ENCODE data around the gene COL6A5.
"Not testable (repeated sequence)": the region's sequence is repeated elsewhere in the genome, so short reads cannot be mapped to it uniquely, and the experiment has no call there.

COL6A5 gene

DNA sequence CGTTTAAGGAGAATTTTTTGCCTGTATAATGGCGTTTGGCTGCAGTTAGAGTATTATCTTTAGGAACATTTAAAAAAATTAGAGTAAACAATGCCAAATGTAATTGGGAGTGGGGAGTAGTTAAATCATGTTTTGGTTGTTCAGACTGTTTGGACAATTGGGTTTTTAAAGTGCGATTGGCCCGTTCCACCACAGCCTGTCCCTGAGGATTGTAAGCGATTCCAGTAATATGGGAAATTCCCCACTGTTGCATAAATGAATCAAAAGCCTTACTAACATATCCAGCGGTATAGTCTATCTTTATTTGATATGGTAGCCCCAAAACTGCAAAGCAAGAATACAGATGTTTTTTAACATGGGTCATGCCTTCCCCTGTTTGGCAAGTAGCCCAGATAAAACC lies 101.4 kb downstream of the COL6A5 start:
- DNase-seq: not testable (repeated sequence)

DNA sequence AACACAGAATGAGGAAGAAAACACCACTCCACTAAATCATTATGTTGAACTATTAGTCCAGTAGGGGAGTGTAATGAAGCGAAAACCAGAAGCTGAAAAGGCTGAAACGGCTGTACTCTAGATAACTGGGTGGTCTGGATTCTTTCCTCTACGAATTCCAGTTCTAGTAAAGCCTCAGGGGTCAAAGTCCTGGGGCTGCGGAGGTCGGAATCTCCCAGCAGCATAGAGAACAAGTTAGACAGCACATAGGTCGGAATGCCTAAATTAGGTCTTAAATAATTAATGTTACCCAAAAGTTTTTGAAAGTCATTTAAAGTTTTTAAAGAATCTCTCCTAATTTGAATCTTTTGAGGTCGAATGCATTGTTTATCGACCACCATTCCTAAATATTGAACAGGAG lies 102.7 kb downstream of the COL6A5 start:
- not testable (repeated sequence) for DNase-seq

DNA sequence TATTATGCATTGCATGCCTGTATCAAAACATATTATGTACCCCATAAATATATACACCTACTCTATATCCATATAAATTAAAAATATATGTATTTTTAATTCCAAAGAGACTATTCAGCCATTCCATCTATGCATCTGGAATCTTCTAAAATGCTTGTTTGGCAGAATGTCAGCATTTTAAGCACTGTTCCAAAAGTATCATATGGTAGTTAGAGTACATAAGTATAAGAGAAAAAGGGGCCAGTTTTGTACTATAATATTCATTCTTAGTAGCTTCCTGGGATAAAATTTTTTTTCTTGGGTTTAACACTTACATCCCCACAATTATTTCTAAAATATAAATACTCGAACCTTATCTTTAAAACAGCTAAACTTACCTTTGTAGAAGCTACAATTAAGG lies 111.1 kb downstream of the COL6A5 start:
- DNase-seq: no peak

DNA sequence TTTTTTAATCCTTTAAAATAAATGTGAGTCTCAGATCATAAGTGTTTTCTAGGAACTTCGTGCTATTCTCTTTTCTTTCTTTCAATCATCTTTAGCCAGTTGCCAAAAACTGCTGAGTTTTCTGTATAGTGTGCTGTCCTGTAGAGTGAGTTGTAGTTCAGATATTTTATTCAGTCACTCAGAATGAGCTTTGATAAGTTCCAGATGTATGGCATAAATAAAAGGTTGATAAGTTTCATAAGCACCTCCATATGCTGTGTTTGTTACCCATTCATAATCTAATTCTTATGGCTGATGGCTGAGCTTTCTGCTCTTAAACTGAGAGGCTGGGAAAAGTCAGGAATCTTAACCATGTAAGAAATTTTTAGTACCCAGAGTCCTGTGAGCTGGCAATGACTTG lies 112.2 kb downstream of the COL6A5 start:
- no peak for DNase-seq

DNA sequence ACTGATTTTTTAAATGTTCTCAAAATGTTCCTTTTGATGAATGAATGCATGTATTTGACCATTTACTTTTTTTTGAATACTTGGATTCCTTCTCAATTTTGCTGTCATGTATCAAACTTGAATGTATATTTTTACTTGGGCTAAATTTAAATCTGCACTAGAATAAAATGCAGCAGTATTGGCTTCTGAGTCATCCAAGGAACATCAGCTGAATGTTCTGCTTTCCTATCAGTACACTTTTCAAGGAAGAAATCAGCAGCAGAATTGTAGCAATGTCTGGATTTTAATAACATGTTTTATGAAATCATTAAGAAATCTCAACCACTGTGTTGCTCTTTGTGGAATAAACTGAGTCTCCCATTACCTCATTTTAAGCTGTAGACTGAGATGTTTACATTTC lies 114.5 kb downstream of the COL6A5 start:
- no peak for DNase-seq

DNA sequence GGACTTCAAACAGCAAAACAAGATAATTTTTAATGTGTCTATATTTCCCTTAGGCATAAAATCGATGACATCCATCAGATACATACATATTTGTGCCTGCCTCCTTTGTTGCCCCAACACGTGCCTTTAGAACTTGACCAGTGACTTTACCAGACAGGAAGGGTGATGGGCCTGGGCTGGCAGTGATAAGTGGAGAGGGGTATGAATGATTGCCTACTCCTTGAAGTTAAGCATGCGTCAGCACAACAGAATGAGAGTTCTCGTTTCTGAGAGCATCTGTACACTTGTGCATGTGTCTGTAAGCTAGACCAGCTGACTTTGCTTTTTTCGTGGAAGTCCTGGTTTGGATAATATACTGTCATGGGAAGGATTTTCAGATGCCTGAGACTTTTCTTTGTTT lies 116.6 kb downstream of the COL6A5 start:
- no peak for DNase-seq

DNA sequence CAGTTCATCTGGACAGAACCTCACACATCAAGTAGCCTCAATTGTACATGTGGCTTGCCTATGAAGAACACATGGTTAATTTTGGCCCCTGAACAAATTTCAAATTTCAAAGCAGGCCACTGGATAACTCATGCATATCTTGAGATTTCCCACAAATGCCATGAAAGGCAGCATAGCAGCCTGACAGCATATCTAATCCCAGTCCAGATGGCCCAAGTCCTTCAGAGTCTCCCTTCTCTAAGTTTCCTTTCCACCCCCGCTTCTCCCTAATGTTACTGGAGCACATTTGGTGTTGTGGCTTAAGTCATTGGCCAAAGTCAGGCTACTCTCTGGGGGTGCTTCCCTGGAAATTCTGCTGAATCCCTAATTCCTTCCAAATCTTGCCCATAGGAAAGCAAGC lies 117.7 kb downstream of the COL6A5 start:
- DNase-seq: no peak

DNA sequence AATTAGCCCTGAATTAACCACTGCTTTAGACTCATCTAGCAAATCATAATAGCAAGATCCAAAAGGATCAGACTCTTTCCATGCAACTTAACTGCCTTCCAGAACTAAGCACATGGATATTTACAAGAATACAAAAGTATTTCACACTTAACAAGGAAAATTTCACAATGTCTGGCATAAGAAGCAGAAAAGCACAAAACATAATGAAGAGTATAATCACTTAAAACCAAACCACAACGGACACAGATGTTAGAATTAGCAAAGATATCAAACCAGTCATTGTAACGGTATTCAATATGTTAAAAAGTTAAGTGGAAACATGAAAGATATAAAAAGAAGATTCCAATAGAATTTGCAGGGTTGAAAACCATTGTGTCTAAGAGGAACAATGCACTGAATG lies 120.0 kb downstream of the COL6A5 start:
- DNase-seq: no peak

DNA sequence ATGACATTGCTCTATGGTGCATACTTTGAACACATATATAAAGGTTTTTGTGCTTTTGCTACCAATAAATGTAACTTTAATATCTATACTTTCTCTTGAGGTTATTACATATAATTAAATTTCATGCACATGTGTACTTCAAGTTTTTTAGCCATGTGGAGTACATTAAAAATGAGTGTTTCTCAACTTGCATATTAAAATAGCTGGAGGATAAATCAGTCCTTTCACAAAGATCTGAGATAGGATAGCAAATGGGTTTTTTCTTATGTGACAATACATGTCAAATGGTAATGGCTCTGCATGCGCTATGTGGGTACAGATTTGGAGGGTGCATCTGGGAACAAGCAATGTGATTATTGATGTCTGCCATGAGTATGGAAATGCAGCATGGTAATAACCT lies 122.8 kb downstream of the COL6A5 start:
- DNase-seq: no peak

DNA sequence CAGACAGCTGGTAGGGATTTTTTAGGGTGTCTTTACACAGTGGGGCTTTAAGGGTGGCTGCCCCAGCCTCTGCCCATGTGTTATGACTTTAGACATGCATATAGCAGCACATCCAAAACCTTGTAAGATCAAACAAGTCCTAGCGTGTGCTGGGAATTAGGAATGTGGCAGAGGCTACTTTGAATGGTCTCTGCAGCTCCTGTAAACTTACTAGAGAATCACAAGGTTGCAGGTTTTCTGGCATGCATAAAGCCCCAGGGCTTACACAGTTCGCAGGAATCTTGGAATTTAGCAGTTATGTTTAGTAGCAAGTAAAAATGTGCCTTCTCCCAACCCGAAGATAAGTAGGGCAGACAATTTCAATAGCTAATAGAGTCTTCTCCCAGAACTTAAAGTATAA lies 124.7 kb downstream of the COL6A5 start:
- no peak for DNase-seq

DNA sequence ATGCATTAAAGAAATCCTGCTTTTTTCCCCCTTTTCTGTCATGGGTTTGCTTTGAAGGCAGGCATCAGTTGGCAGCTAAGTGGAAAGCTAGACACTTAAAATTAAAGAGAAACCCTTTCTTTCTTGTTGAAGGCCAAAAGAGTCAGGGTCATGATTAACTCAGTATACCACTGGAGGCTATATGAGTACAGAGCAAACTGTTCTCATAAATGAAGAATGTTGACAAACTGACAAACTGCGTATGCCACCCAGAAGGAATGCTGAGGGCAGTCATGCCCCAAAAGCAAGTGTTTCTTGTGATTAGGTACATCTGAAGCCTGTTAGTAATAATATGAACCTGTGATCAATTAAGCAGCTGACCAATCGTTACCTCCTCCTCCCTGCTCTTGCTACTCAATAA lies 127.9 kb downstream of the COL6A5 start:
- DNase-seq: no peak

DNA sequence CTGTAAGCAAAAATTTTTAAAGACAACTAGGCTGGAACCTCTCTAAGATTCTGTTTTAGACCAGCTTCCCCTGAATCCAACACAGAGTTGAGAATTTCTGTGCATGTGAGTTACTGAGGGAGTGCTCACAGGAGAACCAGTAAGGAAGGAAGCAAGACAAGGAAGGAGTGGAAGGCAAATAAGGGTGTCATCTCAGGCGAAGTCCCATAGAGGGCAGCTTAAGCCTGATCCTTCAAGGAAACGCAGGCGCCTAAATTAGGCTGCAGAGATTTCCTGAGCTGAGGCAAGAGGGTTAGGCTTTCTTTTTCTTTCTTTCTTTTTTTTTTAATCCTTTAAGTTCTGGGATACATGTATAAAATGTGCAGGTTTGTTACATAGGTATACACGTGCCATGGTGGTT lies 135.3 kb downstream of the COL6A5 start:
- no peak for DNase-seq

DNA sequence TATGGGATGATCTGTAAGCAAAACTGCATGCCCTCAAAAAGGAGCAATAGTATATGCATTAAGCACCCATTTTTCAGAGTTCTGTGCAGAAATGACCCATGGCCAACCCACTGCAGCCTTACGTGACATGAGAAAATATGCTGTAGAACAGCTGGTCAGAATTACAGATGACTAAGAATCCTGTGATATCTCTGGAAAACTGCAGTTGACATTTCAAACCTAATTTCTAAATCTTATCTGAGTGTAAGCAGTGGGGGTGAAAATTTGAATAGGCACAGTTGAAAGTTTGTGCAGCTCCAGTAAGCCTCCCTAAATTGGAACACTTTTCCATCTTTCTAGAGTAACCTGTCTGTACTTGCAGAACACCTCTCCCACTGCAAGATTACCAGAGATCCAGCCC lies 142.8 kb downstream of the COL6A5 start:
- DNase-seq: no peak

DNA sequence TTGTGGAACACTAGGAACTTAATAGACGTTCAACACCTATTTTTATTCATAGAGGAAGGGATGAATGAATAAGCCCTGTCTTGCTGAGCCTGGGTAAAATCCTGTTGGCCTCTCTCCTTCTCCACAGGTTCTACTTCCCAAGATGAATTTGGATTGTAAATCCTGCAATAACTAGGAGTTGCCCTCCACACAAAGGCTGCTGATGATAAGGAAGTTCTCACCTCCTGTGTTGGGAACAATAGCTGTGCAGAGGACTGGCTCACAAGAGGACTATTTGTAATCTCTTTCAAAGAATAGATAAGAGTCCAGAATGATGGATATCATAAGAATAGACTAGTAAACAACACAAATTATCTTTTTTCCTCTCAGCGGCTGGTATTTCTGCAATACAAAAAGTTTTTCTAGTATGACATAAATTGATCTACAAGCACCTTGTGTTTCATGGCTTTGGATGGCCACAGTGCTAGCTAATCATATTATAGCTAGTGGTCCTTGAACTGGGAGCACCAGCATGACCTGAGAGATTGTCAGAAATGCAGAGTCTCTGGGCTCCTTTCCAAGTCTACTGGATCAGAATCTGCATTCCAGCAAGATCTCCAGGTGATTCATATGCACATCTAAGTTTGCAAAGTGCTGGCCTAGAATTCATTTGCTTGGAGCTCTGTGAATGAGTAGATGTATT lies 143.4 kb downstream of the COL6A5 start:
- no peak for DNase-seq

DNA sequence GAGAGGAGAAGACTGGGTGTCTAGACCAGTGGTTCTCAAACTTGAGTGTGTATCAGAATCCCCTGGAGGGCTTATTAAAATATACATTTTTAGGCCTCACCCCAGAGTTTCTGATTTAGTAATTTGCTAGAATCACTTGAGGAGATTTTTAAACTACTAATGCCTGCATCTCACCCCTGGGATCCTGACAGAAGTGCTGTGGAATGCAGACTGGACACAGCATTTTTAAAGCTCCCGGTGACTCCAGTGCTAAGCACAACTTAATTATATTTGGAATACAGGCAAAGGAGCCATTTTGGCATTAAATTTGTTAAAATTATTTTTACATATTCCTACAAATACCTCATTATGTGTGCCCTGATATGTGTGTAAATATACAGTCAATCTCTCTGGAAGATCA lies 144.8 kb downstream of the COL6A5 start:
- DNase-seq: no peak

DNA sequence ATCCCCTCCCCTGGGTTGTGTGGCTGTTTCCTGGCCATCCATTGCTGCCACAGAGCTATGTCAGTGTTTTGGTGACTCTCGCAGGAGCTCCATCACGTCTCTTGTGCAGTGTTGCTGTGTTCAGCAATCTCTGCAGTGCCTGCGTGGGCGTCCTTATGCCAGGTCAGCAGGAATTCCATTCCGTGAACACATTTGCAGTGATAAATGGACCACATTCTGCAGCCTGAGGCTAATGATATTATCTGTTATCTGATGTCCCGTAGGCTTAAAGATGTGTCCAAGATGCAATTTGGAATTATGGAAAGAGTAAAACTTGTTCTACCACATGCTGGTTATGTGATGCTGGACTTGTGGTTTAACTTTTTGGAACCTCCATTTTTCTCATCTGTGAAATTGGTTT lies 146.0 kb downstream of the COL6A5 start:
- no peak for DNase-seq

DNA sequence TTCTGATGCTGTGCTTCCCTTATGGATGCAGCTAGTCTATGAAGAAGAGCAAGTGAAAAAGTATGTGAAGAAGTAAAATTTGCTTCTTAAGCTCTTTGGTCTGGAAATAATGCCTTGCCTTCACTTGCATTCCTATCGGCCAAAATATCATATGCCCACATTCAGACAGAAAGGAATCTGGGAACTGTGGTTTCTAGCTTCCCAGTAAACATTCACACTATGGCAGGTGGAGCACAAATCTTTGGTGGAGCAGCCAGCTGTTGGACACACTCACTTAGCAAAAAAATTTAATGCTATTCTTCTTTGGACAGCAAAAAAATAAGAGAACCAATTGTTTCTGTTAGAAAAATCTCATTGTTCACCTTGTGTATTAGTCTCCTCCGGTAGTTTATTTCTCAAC lies 159.2 kb downstream of the COL6A5 start:
- DNase-seq: no peak

DNA sequence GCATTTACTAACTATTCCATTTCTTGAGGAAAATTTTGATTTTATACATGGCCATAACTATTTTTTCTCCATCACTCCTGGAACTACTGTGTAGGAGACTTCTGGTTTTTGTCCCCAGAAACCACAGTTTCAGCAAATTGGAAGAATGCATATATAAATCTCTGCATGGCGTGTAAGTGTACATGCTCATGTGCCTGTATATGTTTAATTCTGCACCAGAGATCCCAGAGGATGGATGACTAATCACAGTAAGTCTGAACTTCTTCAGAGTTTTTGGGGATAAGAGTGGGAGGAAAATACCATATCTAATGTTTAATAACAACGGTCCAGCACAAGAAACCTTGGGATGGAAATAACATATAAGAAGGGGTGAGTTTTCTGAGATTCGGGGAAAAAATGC lies 160.6 kb downstream of the COL6A5 start:
- no peak for DNase-seq

DNA sequence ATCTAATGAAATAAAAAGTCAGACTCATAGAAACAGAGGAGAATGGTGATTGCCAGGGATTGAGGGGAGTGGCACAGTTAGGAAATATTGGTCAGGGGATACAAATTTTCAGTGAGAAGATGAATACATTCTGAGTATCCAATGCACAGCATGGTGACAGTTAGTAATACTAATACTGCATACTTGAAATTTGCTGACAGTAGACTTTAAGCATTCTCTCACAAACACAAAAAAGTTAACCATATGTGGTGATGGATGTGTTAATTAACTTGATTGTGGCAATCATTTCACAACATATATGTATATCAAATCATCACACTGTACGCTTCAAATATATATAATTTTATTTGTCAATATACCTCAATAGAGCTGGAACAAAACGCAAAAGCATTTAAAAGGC lies 162.3 kb downstream of the COL6A5 start:
- DNase-seq: no peak

DNA sequence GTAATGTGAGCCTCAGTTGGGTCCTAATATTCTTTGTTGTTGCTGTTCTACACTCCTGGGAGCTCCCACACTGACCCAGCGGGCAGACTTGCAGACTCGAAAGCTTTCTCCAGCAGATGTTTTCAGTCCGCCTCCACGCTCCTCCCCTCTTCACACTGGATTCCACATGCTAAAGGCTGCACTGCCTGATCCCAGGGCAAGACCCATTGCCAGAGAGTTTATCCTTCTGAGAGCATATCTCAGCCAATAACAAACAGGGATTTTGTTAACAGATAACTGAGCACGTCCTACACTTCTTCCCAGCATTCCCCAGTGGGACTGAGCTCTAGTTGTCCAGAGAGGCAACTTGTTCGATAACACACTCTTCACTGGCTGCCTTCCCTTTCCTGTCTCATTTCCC lies 163.5 kb downstream of the COL6A5 start:
- no peak for DNase-seq

DNA sequence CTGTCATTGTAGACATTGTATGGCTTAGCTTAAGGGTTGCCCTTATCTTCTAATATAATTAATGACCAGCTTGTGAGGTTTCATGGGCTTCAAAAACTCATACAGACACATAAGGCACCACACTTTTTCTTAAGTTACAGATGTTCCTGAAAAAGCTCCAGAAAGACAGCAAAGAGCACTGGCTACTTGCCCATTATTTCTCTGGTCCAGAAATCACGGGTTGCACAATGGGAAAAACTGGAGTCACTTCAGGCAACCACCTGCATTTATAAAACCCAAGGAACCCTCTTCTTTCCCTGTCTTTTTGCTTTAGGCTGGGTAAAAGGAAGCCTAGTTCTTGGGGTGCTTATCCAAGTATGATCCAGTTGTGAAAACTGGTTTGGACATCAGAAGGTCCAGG lies 169.2 kb downstream of the COL6A5 start:
- DNase-seq: no peak

DNA sequence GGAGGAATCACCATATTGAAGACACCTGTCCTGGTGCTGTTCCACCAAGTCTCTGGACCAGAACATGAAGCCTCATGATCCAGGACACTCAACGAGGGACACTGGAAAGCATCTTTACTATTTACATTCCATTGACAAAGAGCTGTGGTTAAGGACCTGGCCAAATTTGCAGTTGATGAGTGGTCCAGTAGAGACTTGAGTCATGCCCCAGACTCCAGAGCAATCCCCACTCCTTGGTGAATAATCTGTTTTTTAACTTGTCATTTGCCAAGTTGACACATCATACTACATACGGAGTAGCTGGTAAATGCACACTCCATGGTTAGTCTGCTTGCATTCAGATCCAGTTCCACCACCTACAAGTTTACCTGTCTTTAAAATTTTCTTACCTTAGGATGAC lies 170.3 kb downstream of the COL6A5 start:
- DNase-seq: no peak

DNA sequence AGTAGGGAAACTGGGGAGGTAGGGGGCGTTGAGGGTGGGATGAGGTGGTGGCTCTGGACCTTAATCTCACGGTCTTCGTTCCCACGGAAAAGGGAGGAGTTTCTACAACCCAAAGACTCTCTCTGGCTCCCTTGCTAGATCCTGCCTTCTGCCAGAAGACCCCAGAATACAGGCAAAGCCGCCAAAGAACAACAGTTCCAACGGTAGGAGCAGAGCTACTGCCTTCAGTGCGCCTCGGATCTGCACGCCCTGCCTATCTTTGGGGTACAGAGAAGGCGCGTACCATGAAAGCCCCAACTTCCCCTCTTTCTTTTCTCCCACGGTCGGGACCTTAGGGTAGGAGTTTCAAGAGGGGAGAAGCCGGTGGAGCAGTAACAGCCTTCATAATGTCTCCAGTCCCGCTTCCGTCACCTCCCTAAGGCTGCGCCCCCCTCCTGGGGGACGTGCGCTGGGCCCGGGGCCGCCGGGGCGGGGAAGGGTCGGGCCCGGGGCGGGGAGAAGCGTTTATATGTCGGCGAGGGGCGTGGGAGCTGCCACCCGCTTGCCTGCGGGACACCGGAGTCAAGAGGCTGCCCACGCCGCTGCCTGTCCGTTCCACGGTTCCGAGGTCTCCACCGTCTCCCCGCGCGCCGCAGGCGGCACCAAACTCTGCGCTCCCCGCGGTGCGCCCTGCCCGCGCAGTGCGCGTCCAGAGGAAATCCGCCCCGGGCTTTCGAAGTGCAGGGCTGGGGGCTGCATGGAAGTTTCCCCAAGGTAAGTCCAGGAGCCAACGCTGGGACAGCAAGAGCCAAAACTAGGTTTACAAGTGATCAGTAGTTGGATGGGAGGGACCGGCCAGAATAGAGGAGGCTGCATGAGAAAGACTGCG lies 171.4 kb downstream of the COL6A5 start, which contains the start of gene COL6A6:
Gene COL6A6, plus strand, starts transcription at position 533 of the 868 bp plus-strand sequence. CDS start 43,188 bp downstream, outside the sequence.
- no peak for DNase-seq

DNA sequence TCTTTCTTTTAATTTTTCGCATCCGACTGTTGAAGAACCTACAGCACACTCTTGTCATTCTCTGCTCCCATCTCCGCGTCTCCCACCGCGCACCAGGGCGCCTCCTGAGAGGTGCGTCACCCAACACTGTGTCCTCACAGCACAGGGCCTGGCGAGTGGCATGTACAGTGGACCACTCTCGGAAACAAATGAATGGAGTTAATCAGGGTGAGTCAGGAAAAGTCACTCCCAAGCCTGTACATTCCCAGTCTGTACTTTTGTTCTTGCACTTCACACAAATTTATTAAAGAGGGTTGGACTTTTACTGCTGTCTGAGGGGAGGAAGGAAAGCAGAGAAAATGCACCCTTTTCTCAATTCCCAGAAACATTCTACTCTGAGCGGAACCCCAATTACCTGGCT lies 172.1 kb downstream of the COL6A5 start:
- no peak for DNase-seq

DNA sequence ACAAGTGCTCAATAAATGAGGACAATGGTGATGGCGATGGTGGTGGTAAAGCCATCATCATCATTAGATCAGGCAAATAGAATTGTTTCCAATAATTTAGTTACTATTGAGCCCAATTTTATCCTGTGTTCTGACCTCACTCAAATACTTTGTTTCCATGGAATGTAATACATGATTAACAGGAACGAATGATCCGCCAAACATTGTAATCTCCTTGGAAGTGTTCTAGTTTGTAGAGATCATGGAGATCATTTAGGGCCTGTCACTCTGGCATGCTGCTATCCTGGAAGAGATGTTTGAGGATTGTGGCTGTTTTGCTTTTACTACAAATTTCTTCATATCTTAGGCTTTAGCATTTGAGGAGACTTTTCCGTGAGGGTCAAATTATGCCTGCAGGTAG lies 174.3 kb downstream of the COL6A5 start:
- no peak for DNase-seq

Measured in stimulated activated CD8-positive, alpha-beta memory T cell treated with anti-CD3 and anti-CD28 coated beads, Interleukin-4, amount 100 ng/mL, for 48 hours (primary cell).